Measurements from ENCODE around the gene MRPL11.

MRPL11 gene

GRCh38 chr11:66429983-66430602 is 8.6 kb downstream of the MRPL11 start:
- peak; percentile 55 for DNase-seq
- H3K27me3 ChIP-seq (replicated peaks) = no peaks in the 10 kb centered on the region
- in situ Hi-C loops (cut with HindIII; ENCODE audit: low pct_ligation_motif_present, low sequenced_read_pairs) = no loop called here
- peak; percentile 88 for TF ChIP-seq CTCF (IDR thresholded peaks at IDR 0.05; ENCODE audit: low read depth, low read length, missing control alignments)
- no peak overlapping the region for H3K27ac ChIP-seq
- no peak overlapping the region for H3K4me3 ChIP-seq (ENCODE audit: low read depth, low read length)
- no peaks in the 10 kb centered on the region for H3K36me3 ChIP-seq (replicated peaks)

DNA sequence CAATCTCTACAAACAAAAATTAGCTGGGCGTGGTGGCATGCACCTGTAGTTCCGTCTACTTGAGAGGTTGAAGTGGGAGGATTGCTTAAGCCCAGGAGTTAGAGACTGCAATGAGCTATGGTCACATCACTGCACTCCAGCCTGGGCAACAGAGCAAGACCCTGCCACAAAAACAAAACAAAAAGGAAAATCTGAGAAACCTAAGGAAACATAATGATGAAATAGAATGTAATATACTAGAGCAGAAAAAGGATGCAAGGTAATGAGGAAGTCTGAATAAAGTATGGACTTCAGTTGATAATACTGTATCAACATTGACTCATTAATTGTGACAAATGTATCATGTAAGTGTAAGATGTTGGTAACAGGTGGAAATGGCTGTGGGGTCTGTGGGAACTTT is 9.7 kb downstream of the MRPL11 start:
- no peaks in the 10 kb centered on the region for H3K36me3 ChIP-seq (replicated peaks)
- H3K4me3 ChIP-seq (ENCODE audit: low read depth, low read length) = no peak overlapping the region
- no peak for DNase-seq
- no peak for TF ChIP-seq CTCF (IDR thresholded peaks at IDR 0.05; ENCODE audit: low read depth, low read length, missing control alignments)
- no peak overlapping the region for H3K27ac ChIP-seq
- in situ Hi-C loops (cut with HindIII; ENCODE audit: low pct_ligation_motif_present, low sequenced_read_pairs) = no loop called here
- no peaks in the 10 kb centered on the region for H3K27me3 ChIP-seq (replicated peaks)

- TF ChIP-seq CTCF (IDR thresholded peaks at IDR 0.05; ENCODE audit: low read depth, low read length, missing control alignments) = no peak
- H3K27ac ChIP-seq = no peak overlapping the region
- in situ Hi-C loops (cut with HindIII; ENCODE audit: low pct_ligation_motif_present, low sequenced_read_pairs) = no loop called here
Observed at GRCh38 chr11:66426314-66426713, 12.3 kb downstream of the MRPL11 start.

GRCh38 chr11:66421492-66422205 is 17.0 kb downstream of the MRPL11 start:
- H3K27me3 ChIP-seq (replicated peaks) = peaks cover 16% of the 10 kb centered on the region
- no peak for TF ChIP-seq CTCF (IDR thresholded peaks at IDR 0.05; ENCODE audit: low read depth, low read length, missing control alignments)
- no peaks in the 10 kb centered on the region for H3K36me3 ChIP-seq (replicated peaks)
- no peak overlapping the region for H3K27ac ChIP-seq
- in situ Hi-C loops (cut with HindIII; ENCODE audit: low pct_ligation_motif_present, low sequenced_read_pairs) = no loop called here
- H3K4me3 ChIP-seq (ENCODE audit: low read depth, low read length) = no peak overlapping the region
- peak; percentile 67 for DNase-seq

More at GRCh38 chr11:66426314-66426713, 12.3 kb downstream of the MRPL11 start:
- no peaks in the 10 kb centered on the region for H3K27me3 ChIP-seq (replicated peaks)
- DNase-seq = no peak
- H3K36me3 ChIP-seq (replicated peaks) = no peaks in the 10 kb centered on the region
- no peak overlapping the region for H3K4me3 ChIP-seq (ENCODE audit: low read depth, low read length)

DNA sequence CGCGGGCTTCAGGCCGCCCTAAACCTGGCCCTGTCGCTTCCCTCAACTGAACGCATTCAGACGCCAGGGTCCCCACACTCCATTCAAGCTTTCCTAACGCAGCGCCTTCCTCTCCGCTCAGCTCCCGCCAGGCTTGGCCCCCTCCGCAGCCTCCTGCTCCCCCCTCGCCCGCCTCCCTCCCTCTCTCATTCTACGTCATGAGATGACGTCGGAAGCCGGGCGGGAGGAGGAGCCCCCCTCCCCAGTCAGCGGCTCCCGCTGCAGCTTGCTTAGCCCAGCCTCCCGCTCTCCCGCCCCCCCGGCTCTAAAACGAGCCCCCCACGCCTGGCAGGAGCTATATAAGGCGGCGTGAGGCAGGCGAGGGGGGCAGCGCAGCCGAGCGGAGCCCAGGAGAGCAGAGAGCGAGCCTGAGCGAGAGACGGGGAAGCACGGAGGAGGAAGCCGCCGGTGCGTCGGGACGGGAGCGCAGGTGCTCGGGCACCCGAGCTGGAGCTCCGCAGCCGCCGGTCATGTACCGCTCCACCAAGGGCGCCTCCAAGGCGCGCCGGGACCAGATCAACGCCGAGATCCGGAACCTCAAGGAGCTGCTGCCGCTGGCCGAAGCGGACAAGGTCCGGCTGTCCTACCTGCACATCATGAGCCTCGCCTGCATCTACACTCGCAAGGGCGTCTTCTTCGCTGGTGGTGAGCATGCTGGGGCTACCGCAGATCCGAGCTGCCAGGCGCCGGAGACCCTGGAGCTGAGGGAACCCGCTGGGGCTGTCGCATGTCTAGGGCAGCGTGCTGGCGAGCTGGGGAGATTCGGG is 17.8 kb downstream of the MRPL11 start, which contains the start of gene NPAS4:
NPAS4 (plus strand) TSS at position 365 of the 806 bp plus-strand sequence; CDS start at position 510, 145 bp downstream.
- H3K27ac ChIP-seq = no peak within 1 kb of the TSS
- no peak for DNase-seq
- TF ChIP-seq CTCF (IDR thresholded peaks at IDR 0.05; ENCODE audit: low read depth, low read length, missing control alignments) = no peak
- H3K4me3 ChIP-seq (ENCODE audit: low read depth, low read length) = no peak within 1 kb of the TSS
- in situ Hi-C loops (cut with HindIII; ENCODE audit: low pct_ligation_motif_present, low sequenced_read_pairs) = no loop called here
- peaks cover 16% of the 10 kb centered on the region for H3K27me3 ChIP-seq (replicated peaks)
- H3K36me3 ChIP-seq (replicated peaks) = no peaks in the 10 kb centered on the region

Data from brain microvascular endothelial cell (primary cell).